Esophagus squamous epithelium (tissue), 5 donors: ENCODE results near the gene CLTCL1. TPM values are rescaled to one million over a fixed set of nuclear protein-coding genes. Genes with fewer than 3 reads are reported as not detected.

Experiments used
- DNase-seq: peaks from one replicate; lab custom pipeline; 2025; lab: John Stamatoyannopoulos, UW
- H3K27ac ChIP-seq, 4 donors: fragments of 200-600 bp; sonication (generic); one replicate each; pipeline ENCODE4 v1.5.1; 2016 to 2019; ENCODE audit warnings: mild to moderate bottlenecking in 1 of 4
- H3K27me3 ChIP-seq, 4 donors: fragments of 200-600 bp; sonication (generic); 1 replicate in 3 of 4; 2 replicates in 1 of 4; pipeline versions ENCODE4 v1.5.1 to v1.6.0; 2017 to 2021; ENCODE audit warnings: antibody characterized with exemption in 1 of 4
- H3K36me3 ChIP-seq, 3 donors: fragments of 200-600 bp; sonication (generic); one replicate each; pipeline ENCODE4 v1.5.1; 2016 to 2019
- H3K4me1 ChIP-seq, 3 donors: fragments of 200-600 bp; sonication (generic); one replicate each; pipeline ENCODE4 v1.5.1; 2017 to 2019
- H3K4me3 ChIP-seq, 4 donors: fragments of 200-600 bp; sonication (generic); 1 replicate in 3 of 4; 2 replicates in 1 of 4; pipeline ENCODE4 v1.5.1; 2016 to 2019; ENCODE audit warnings: mild to moderate bottlenecking in 2 of 4, moderate library complexity in 1 of 4
- H3K9me3 ChIP-seq, 3 donors: fragments of 200-600 bp; sonication (generic); one replicate each; pipeline ENCODE4 v1.5.1; 2016 to 2019
- POLR2A ChIP-seq, 4 donors: fragments of 450-650 bp; IDR thresholded peaks; one replicate each; pipeline ENCODE4 v1.6.1; 2017; ENCODE audit warnings: antibody characterized with exemption in 4 of 4, mild to moderate bottlenecking in 4 of 4, moderate library complexity in 3 of 4
- WGBS, 2 donors: methylation state at CpG; one replicate each; pipeline ENCODE4 v1.1.5; 2018; 5-methylcytosine and 5-hydroxymethylcytosine counted together
- intact Hi-C: fragments of 100-400 bp; cut with DNase I; formaldehyde crosslinking; loops from one replicate; pipeline ENCODE4 v1.15.0; 2022
- total RNA-seq, 4 donors: library from RNA; depleted of rRNA; stranded (reverse); fragments of >200 nt; gene quantifications; one replicate each; pipeline ENCODE4 v1.1.0, GENCODE V29; 2016
- TF ChIP-seq, protein P1 (sequence below), 6 experiments: fragments of 450-650 bp in 4 of 6; fragments of 200-600 bp in 2 of 6; sonication (generic) in 2 of 6; IDR thresholded peaks; one replicate each; pipeline ENCODE4 v1.5.1; 2016 to 2019; ENCODE audit warnings: antibody characterized with exemption in 6 of 6, mild to moderate bottlenecking in 4 of 6, moderate library complexity in 4 of 6
- donor health status: DM: yes; HTN: yes; CAD: no.

Gene CLTCL1
- total RNA-seq, 4 donors from 2014 or later: 3.0 to 7.7 (median 5.1) TPM

DNA sequence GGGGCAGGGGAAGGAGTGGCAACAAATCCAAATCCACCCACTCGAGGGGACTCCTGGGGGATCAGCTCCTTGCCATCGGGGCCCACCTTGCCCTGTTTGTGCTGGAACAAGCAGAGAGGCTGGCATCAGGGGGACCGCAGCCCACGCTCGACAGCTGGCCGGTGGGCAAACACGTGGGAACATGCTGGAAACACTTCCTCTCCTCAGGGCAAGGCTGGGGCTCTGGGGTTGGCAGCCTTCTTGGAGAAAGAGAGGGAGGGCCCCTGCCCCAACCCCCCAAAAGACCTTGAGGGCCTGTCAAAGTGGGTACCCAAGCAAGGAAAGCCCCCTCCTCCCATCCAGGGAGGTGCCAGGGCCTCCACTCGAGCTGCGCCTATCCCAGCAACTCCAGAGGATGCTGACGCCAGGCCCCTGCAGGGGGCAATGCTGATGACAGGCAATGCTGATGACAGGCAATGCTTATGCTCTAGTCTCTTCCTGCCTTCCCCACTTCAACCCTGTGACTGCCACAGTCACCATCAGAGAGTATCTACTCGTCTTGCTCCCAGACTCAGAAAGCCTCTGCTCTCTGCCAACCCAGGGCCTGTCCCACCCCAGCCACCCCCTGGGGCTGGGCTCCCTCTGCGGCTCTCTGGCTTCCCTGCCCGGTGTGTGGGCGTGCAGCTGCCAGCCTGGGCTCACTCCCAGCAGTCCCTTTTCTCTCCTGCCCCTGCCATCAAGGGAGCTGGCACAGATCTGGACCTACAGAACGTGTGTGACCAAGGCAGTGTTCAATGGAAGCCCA, 153.1 kb downstream of the CLTCL1 start:
- intact Hi-C loops: no loop called here
- no peak for TF ChIP-seq POLR2A (IDR thresholded peaks at IDR 0.05)
- TF ChIP-seq, protein P1, sequence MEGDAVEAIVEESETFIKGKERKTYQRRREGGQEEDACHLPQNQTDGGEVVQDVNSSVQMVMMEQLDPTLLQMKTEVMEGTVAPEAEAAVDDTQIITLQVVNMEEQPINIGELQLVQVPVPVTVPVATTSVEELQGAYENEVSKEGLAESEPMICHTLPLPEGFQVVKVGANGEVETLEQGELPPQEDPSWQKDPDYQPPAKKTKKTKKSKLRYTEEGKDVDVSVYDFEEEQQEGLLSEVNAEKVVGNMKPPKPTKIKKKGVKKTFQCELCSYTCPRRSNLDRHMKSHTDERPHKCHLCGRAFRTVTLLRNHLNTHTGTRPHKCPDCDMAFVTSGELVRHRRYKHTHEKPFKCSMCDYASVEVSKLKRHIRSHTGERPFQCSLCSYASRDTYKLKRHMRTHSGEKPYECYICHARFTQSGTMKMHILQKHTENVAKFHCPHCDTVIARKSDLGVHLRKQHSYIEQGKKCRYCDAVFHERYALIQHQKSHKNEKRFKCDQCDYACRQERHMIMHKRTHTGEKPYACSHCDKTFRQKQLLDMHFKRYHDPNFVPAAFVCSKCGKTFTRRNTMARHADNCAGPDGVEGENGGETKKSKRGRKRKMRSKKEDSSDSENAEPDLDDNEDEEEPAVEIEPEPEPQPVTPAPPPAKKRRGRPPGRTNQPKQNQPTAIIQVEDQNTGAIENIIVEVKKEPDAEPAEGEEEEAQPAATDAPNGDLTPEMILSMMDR (IDR thresholded peaks at IDR 0.05): no peak
- H3K4me3 ChIP-seq: no peak overlapping the region

DNA sequence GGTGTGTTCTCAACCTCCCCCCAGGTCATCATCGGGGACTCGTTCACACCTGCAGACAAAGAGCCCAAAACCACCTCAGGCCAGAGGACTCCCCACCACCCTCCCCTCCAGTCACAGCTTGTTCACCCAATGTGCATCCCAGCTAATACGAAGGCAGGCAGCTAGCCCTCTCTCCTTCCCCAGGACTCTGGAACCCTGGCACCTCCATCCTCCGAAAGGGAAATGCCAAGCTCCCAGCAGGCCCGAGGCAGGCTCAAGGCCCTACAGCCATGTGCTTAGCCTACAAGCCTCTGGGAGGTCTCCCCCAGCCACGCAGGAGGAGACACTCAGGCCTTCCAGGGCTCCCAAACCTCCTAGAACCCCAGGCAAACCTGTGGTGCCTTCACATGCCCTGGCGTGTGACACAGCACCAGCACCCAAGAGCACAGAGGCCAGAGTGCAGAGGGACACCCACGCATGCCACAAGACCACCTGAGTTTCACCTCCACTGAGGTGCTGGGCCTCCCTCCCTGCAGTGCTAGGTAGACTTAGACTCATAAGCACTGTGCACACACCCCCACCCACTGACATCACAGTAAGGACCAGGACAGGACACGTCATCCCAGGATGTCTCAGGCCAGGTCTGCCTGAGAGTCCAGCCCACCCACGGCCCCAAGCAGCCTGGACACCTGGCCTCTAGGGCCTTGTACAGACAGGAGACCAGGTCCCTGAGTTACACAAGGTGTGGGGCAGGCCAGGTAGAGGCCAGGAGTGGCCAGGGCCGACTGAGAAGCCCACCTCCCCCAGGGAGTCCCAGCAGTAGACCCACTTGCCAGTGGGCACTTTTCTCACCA, 153.9 kb downstream of the CLTCL1 start:
- Histone ChIP-seq H3K27me3 (no peaks in the 10 kb centered on the region), H3K4me1 (no peaks in the 10 kb centered on the region), H3K27ac (no peak overlapping the region), H3K4me3 (no peak overlapping the region), H3K9me3 (no peaks in the 10 kb centered on the region), H3K36me3 (peaks cover 57 to 100% (median 73%) of the 10 kb centered on the region in 3 donors)
- DNase-seq: no peak
- WGBS, 2 donors: 95 to 100% methylated on average over 1 to 6 of the region's 11 CpGs
- intact Hi-C loops: no loop called here
- no peak for TF ChIP-seq POLR2A (IDR thresholded peaks at IDR 0.05)
- TF ChIP-seq, protein P1 (IDR thresholded peaks at IDR 0.05): no peak

More for the DNA sequence above, 153.1 kb downstream of the CLTCL1 start:
- H3K4me1 ChIP-seq: peaks cover under 1 to 7% (median 7%) of the 10 kb centered on the region in 3 donors
- no peaks in the 10 kb centered on the region for H3K27me3 ChIP-seq
- H3K27ac ChIP-seq: no peak overlapping the region
- peaks cover 50 to 95% (median 68%) of the 10 kb centered on the region in 3 donors for H3K36me3 ChIP-seq
- no peaks in the 10 kb centered on the region for H3K9me3 ChIP-seq
- DNase-seq: no peak
- 52 to 57% methylated on average over 5 to 10 of the region's 15 CpGs for WGBS, 2 donors

DNA sequence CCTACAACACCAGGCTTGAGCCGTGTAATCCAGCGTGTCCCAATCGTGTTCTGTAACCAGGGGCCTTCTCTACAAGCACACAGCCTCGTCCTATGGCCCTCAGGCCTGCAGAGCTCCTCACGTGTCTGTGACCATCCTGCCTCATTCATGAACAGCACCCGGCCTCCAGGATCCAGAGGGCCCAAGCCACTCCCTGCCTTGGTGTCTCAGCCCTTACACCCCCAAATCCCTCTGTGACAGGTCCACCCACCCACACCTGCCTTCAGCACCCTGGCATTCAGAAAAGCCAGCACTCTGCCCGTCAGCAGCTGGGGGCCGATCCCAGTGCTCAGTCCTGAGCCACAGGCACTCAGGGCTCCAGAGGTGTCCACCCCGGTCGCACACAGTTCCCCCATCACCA, 154.6 kb downstream of the CLTCL1 start:
- intact Hi-C loops: no loop called here
- TF ChIP-seq, protein P1 (IDR thresholded peaks at IDR 0.05): no peak
- no peak for TF ChIP-seq POLR2A (IDR thresholded peaks at IDR 0.05)
- 92% methylated on average over 9 of the region's 10 CpGs; no CpG with 5 or more reads in 1 of the 2 donors for WGBS, 2 donors
- no peak overlapping the region for H3K27ac ChIP-seq
- H3K4me1 ChIP-seq: no peaks in the 10 kb centered on the region
- H3K9me3 ChIP-seq: no peaks in the 10 kb centered on the region
- no peak overlapping the region for H3K4me3 ChIP-seq
- no peak for DNase-seq
- H3K27me3 ChIP-seq: no peaks in the 10 kb centered on the region
- peaks cover 57 to 100% (median 66%) of the 10 kb centered on the region in 3 donors for H3K36me3 ChIP-seq

DNA sequence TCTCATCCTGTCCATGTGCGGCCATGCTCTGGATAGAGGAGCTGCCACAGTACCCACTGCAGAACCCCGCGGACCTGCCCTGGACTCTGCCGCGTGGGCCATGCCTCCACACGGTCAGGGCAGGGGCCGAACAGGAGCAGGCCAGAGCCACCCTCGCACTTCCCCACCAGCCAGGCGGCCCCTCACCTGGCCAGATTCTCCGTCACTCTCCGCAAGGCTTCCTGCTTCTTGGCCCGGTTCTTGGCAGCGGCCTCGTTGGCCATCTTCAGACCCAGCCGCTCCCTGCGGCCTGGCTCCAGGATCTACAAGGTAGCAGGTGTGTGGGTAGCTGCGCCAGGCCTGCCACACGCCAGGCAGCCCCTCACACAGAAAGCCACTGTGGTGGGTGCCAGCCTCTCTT, 156.6 kb downstream of the CLTCL1 start:
- H3K27ac ChIP-seq: no peak overlapping the region
- H3K4me3 ChIP-seq: no peak overlapping the region
- peaks cover 50 to 85% (median 51%) of the 10 kb centered on the region in 3 donors for H3K36me3 ChIP-seq
- WGBS, 2 donors: 94% methylated on average over 10 to 16 of the region's 18 CpGs
- peaks cover 0 to 14% (median 4%) of the 10 kb centered on the region in 3 donors for H3K4me1 ChIP-seq
- H3K9me3 ChIP-seq: no peaks in the 10 kb centered on the region
- TF ChIP-seq POLR2A (IDR thresholded peaks at IDR 0.05): no peak
- TF ChIP-seq, protein P1 (IDR thresholded peaks at IDR 0.05): no peak
- intact Hi-C loops: no loop called here
- DNase-seq: no peak
- H3K27me3 ChIP-seq: no peaks in the 10 kb centered on the region
